CD4-positive, alpha-beta T cell treated with Interleukin-12 subunit alpha and Interleukin-12 subunit beta, for 1 hour (primary cell): ENCODE data around the gene MGP.

Source experiments
- DNase-seq: peaks from one replicate; pipeline ENCODE4 v3.0.0-alpha.2; 2020

MGP gene

GRCh38 chr12:14885718-14886221 lies at the start of gene MGP:
Gene MGP, minus strand, starts transcription at chr12:14885854. Its CDS starts 63 bp downstream, at chr12:14885791.
- DNase-seq: no peak

GRCh38 chr12:14935031-14935430 lies 49.4 kb upstream of the MGP start:
- DNase-seq: no peak

GRCh38 chr12:14934511-14934910 lies 48.9 kb upstream of the MGP start:
- no peak for DNase-seq

GRCh38 chr12:14931791-14932560 lies 46.3 kb upstream of the MGP start:
- no peak for DNase-seq

GRCh38 chr12:14931359-14931758 lies 45.7 kb upstream of the MGP start:
- DNase-seq: no peak

GRCh38 chr12:14930299-14930698 lies 44.6 kb upstream of the MGP start:
- DNase-seq: no peak

- no peak for DNase-seq
Measured at GRCh38 chr12:14928931-14929330, 43.3 kb upstream of the MGP start.

- DNase-seq: no peak
Measured at GRCh38 chr12:14927267-14927666, 41.6 kb upstream of the MGP start.

- no peak for DNase-seq
Measured at GRCh38 chr12:14924541-14924940, 38.9 kb upstream of the MGP start.

- no peak for DNase-seq
Measured at GRCh38 chr12:14923944-14924343, 38.3 kb upstream of the MGP start.

GRCh38 chr12:14921218-14921617 lies 35.6 kb upstream of the MGP start:
- DNase-seq: no peak

- DNase-seq: peak; percentile 23
Measured at GRCh38 chr12:14920475-14921126, 34.9 kb upstream of the MGP start.

GRCh38 chr12:14919455-14919854 lies 33.8 kb upstream of the MGP start:
- DNase-seq: no peak

- DNase-seq: no peak
Measured at GRCh38 chr12:14915736-14916135, 30.1 kb upstream of the MGP start.

GRCh38 chr12:14913381-14913781 lies 27.7 kb upstream of the MGP start:
- no peak for DNase-seq

- DNase-seq: no peak
Measured at GRCh38 chr12:14911131-14911530, 25.5 kb upstream of the MGP start.

- DNase-seq: no peak
Measured at GRCh38 chr12:14910090-14910915, 24.6 kb upstream of the MGP start.

- DNase-seq: no peak
Measured at GRCh38 chr12:14907953-14908352, 22.3 kb upstream of the MGP start.

- DNase-seq: no peak
Measured at GRCh38 chr12:14906114-14906513, 20.5 kb upstream of the MGP start.

GRCh38 chr12:14905269-14906004 lies 19.8 kb upstream of the MGP start:
- DNase-seq: no peak

- no peak for DNase-seq
Measured at GRCh38 chr12:14904854-14905253, 19.2 kb upstream of the MGP start.

GRCh38 chr12:14903386-14904098 lies 17.9 kb upstream of the MGP start:
- DNase-seq: no peak
